ENCODE data around the gene MAP4K2. TPM values are rescaled to one million over a fixed set of nuclear protein-coding genes. Genes with fewer than 3 reads are reported as not detected.

Gene MAP4K2
- total RNA-seq, 1 donor from 2014 or later, result 20.2 TPM

DNA sequence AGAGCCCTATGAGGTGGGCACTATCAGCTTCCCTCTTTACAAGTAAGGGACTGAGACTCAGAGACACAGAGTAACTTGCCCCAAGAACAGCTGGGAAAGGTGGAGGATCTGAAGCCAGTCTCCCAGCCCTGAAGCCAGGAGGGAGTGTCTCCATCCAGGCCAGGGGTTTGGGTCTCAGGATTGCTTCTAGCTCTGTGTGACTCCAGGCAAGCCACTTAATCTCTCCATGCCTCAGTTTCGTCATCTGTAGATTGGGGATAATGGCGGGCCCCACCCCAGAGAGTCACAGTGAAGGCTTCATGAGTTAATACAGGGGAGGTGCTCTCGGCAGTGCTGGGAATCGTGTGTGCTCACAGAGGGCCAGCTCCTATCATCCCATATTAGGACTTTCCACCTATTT, 10.5 kb downstream of the MAP4K2 start:
- no peaks in the 10 kb centered on the region for H3K4me1 Mint-ChIP-seq (ENCODE audit: unreplicated experiment)
- TF ChIP-seq, protein P1, sequence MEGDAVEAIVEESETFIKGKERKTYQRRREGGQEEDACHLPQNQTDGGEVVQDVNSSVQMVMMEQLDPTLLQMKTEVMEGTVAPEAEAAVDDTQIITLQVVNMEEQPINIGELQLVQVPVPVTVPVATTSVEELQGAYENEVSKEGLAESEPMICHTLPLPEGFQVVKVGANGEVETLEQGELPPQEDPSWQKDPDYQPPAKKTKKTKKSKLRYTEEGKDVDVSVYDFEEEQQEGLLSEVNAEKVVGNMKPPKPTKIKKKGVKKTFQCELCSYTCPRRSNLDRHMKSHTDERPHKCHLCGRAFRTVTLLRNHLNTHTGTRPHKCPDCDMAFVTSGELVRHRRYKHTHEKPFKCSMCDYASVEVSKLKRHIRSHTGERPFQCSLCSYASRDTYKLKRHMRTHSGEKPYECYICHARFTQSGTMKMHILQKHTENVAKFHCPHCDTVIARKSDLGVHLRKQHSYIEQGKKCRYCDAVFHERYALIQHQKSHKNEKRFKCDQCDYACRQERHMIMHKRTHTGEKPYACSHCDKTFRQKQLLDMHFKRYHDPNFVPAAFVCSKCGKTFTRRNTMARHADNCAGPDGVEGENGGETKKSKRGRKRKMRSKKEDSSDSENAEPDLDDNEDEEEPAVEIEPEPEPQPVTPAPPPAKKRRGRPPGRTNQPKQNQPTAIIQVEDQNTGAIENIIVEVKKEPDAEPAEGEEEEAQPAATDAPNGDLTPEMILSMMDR (conservative IDR thresholded peaks at IDR 0.05), result no peak
- H3K27ac Mint-ChIP-seq, result no peak overlapping the region
- no peak overlapping the region for H3K4me3 Mint-ChIP-seq
- no peaks in the 10 kb centered on the region for H3K9me3 Mint-ChIP-seq
- H3K27me3 Mint-ChIP-seq, result no peaks in the 10 kb centered on the region
- no peak for DNase-seq (ENCODE audit: extremely low spot score, unreplicated experiment)
- no peaks in the 10 kb centered on the region for H3K36me3 Mint-ChIP-seq

DNA sequence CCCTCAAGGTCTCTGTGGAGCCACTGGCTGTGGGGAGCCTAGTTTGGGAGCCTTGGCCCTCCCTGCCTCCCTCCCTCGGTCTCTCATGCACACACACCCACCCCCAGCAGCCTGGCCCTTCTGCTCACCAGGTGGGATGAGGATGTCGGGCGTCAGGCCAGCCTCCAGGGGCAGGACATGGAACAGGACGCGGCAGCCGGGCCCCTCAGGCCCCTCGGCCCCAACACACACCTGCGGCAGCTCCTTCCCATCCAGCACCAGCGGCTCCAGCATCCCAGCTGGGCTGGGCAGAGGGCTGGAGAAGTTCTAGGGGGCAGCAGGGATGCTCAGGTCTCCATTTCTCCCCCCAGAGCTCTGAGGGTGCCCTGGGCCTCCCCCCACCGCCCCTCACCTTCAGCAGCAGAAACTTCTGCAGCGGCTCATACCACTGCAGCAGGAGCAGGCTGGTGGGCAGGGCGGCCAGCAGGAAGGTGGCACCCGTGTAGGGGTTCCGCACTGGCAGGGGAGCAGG, 11.2 kb downstream of the MAP4K2 start:
- TF ChIP-seq, protein P1 (conservative IDR thresholded peaks at IDR 0.05), result no peak
- no peaks in the 10 kb centered on the region for H3K4me1 Mint-ChIP-seq (ENCODE audit: unreplicated experiment)
- H3K4me3 Mint-ChIP-seq, result no peak overlapping the region
- no peaks in the 10 kb centered on the region for H3K36me3 Mint-ChIP-seq
- H3K27me3 Mint-ChIP-seq, result no peaks in the 10 kb centered on the region
- H3K27ac Mint-ChIP-seq, result no peak overlapping the region
- no peaks in the 10 kb centered on the region for H3K9me3 Mint-ChIP-seq
- DNase-seq (ENCODE audit: extremely low spot score, unreplicated experiment), result no peak

DNA sequence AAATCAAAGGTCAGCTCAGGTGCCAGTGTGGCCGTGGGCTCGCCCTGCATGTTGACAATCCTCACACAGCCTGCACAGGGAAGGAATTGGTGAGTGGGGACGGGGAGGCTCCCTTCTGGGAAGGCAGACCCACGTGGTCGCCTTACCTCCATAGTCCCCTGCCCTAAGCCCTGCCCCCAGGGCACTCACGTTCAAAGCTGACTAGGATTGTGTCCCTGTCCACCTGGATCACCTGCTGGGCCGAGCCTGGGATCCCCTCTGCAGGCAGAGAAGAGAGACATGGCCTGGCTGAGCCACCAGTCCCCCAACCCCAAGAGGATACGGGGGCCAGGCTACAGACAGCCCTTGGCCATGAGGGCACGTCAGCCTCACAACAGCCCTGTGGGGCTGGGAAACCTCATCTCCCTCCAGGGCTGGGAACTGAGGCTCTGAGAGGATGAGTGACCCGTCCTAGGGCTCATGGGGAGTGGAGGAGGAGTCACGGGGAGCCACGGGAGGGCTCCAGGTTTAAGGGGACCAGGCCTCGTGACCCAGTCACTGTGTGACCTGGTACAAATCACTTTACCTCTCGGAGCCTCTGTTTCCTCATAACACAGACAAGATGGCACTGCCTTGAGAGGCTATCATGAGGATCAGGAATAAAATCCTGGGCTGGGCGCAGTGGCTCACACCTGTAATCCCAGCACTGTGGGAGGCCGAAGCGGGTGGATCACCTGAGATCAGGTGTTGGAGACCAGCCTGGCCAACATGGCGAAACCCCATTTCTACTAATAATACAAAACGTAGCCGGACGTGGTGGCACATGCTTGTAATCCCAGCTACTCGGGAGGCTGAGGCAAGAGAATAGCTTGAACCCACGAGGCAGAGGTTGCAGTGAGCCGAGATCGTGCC, 12.6 kb downstream of the MAP4K2 start:
- no peaks in the 10 kb centered on the region for H3K27me3 Mint-ChIP-seq
- no peaks in the 10 kb centered on the region for H3K4me1 Mint-ChIP-seq (ENCODE audit: unreplicated experiment)
- DNase-seq (ENCODE audit: extremely low spot score, unreplicated experiment), result no peak
- TF ChIP-seq, protein P1 (conservative IDR thresholded peaks at IDR 0.05), result no peak
- no peak overlapping the region for H3K27ac Mint-ChIP-seq
- H3K9me3 Mint-ChIP-seq, result no peaks in the 10 kb centered on the region
- no peaks in the 10 kb centered on the region for H3K36me3 Mint-ChIP-seq
- no peak overlapping the region for H3K4me3 Mint-ChIP-seq

DNA sequence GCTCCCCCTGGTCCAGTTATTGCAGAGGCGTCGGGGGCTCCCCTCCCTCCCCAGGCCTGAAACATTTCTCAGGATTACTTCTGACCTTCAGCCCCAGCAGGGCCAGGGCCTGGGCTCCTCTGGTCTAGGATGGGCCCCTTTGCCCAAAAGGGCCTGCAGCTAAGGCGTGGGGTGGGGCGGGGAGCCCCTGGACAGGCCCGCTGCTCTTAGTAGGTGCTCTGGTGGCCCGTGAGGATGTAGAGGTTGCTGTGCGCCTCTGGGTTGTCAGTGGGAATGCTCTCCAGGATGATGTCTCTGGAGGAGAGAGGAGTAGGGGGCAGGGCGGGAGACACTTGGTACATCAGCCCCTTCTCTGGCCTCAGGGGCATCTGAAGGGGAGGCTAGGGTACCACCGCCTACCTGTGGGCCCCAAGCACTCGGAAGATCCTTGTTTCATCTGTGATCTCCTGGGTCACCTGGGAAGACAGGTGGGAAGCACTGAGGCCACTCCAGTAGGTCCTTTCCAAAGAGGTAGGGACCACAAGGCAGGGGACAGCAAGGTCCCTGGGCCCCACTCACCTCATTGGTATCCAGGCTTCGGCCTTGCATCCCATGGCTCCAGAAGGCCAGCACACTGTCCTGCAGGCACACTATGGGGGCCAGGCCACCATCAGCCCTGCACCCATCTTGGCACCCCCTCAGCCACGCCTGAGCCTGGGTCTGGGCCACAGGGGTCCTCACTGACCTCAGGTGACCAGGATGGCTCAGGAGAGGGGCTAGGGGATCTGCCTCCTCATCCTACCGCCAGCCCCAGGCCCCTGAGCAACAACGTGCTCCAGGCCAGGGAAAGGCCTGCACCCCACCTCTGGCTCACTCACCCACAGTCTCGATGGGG, 13.4 kb downstream of the MAP4K2 start:
- no peaks in the 10 kb centered on the region for H3K4me1 Mint-ChIP-seq (ENCODE audit: unreplicated experiment)
- H3K4me3 Mint-ChIP-seq, result no peak overlapping the region
- no peaks in the 10 kb centered on the region for H3K27me3 Mint-ChIP-seq
- peaks cover 3% of the 10 kb centered on the region for H3K36me3 Mint-ChIP-seq
- no peak for DNase-seq (ENCODE audit: extremely low spot score, unreplicated experiment)
- TF ChIP-seq, protein P1 (conservative IDR thresholded peaks at IDR 0.05), result no peak
- no peaks in the 10 kb centered on the region for H3K9me3 Mint-ChIP-seq
- no peak overlapping the region for H3K27ac Mint-ChIP-seq

- Mint-ChIP-seq H3K9me3 (no peaks in the 10 kb centered on the region), H3K27me3 (no peaks in the 10 kb centered on the region), H3K4me3 (no peak overlapping the region), H3K27ac (no peak overlapping the region), H3K36me3 (peaks cover 3% of the 10 kb centered on the region), H3K4me1 (ENCODE audit: unreplicated experiment) (no peaks in the 10 kb centered on the region)
- DNase-seq (ENCODE audit: extremely low spot score, unreplicated experiment), result no peak
- TF ChIP-seq, protein P1 (conservative IDR thresholded peaks at IDR 0.05), result no peak
These were observed 14.4 kb downstream of the MAP4K2 start for GRCh38 chr11:64788321-64789215.

All from type B pancreatic cell (in vitro differentiated cells).